Prostate gland (tissue), 2 donors: ENCODE results near the gene RET. TPM values are rescaled to one million over a fixed set of nuclear protein-coding genes. Genes with fewer than 3 reads are reported as not detected.

Experiments
- DNase-seq: peaks from one replicate; pipeline ENCODE4 v3.0.0-alpha.2; 2019; ENCODE audit warnings: low spot score
- H3K27ac ChIP-seq, 2 donors: fragments of 200-600 bp; sonication (generic); 2 replicates each; pipeline ENCODE4 v1.5.1; 2017 to 2019
- H3K27me3 ChIP-seq: fragments of 200-600 bp; sonication (generic); replicated peaks from 2 replicates; pipeline ENCODE4 v1.5.1; 2019; ENCODE audit not compliant: insufficient read depth
- H3K36me3 ChIP-seq, 2 donors: fragments of 200-600 bp; sonication (generic); 1 replicate in 1 of 2; 2 replicates in 1 of 2; pipeline versions ENCODE4 v1.5.1 to v1.8.1; 2017 to 2019
- H3K4me1 ChIP-seq: fragments of 200-600 bp; sonication (generic); replicated peaks from 2 replicates; pipeline ENCODE4 v1.5.1; 2019
- H3K4me3 ChIP-seq, 2 donors: fragments of 200-600 bp; sonication (generic); 2 replicates each; pipeline ENCODE4 v1.5.1; 2017 to 2019
- H3K9me3 ChIP-seq: fragments of 200-600 bp; sonication (generic); 2 replicates; pipeline ENCODE4 v1.5.1; 2017
- CTCF ChIP-seq, 4 experiments: fragments of 200-600 bp in 2 of 4; fragments of 450-650 bp in 2 of 4; sonication (generic) in 2 of 4; IDR thresholded peaks; 1 replicate in 3 of 4; 2 replicates in 1 of 4; pipeline ENCODE4 v1.5.1; 2016 to 2019; ENCODE audit warnings: antibody characterized with exemption in 4 of 4, mild to moderate bottlenecking in 2 of 4, moderate library complexity in 2 of 4
- POLR2A ChIP-seq: fragments of 450-650 bp; IDR thresholded peaks from one replicate; pipeline ENCODE4 v1.6.1; 2016; ENCODE audit warnings: antibody characterized with exemption, mild to moderate bottlenecking
- POLR2AphosphoS5 ChIP-seq: sonication (generic); formaldehyde crosslinking; IDR thresholded peaks from one replicate; pipeline ENCODE4 v1.6.1; 2017; ENCODE audit warnings: antibody characterized with exemption
- WGBS: methylation state at CpG from one replicate; pipeline ENCODE4 v1.1.5; 2018; 5-methylcytosine and 5-hydroxymethylcytosine counted together
- intact Hi-C: fragments of 100-400 bp; cut with DNase I; formaldehyde crosslinking; loops from one replicate; pipeline ENCODE4 v1.14.2; 2022
- total RNA-seq, 2 donors: library from RNA; depleted of rRNA; stranded (reverse); fragments of >200 nt; gene quantifications; one replicate each; pipeline ENCODE4 v1.1.0, GENCODE V29; 2016

Gene RET
- total RNA-seq, 2 donors from 2014 or later = 3.6 to 8.7 TPM

- no peaks in the 10 kb centered on the region for H3K36me3 ChIP-seq
- no peak for DNase-seq
- H3K4me3 ChIP-seq = no peak overlapping the region
- H3K27me3 ChIP-seq = no peaks in the 10 kb centered on the region
- H3K27ac ChIP-seq = no peak overlapping the region
- no peaks in the 10 kb centered on the region for H3K4me1 ChIP-seq
- no peaks in the 10 kb centered on the region for H3K9me3 ChIP-seq
- no peak for TF ChIP-seq POLR2AphosphoS5
- TF ChIP-seq CTCF (IDR thresholded peaks at IDR 0.05) = no peak
- TF ChIP-seq POLR2A = no peak
- intact Hi-C loops = no loop called here
- WGBS = 63% methylated on average over 5 of the region's 5 CpGs
Measured at GRCh38 chr10:43069211-43069515, 7.7 kb upstream of the RET start.

GRCh38 chr10:43069579-43069978 is 7.3 kb upstream of the RET start:
- no peak for TF ChIP-seq POLR2AphosphoS5
- TF ChIP-seq CTCF (IDR thresholded peaks at IDR 0.05) = no peak
- TF ChIP-seq POLR2A = no peak
- no peaks in the 10 kb centered on the region for H3K9me3 ChIP-seq
- no peak for DNase-seq
- no peaks in the 10 kb centered on the region for H3K27me3 ChIP-seq
- no peak overlapping the region for H3K4me3 ChIP-seq
- no peak overlapping the region for H3K27ac ChIP-seq
- H3K4me1 ChIP-seq = no peaks in the 10 kb centered on the region
- intact Hi-C loops = no loop called here
- H3K36me3 ChIP-seq = no peaks in the 10 kb centered on the region
- 91% methylated on average over 4 of the region's 4 CpGs for WGBS

- intact Hi-C loops = no loop called here
- DNase-seq = no peak
- Histone ChIP-seq H3K4me3 (no peak overlapping the region), H3K27ac (no peak overlapping the region), H3K4me1 (no peaks in the 10 kb centered on the region), H3K27me3 (peaks cover 2% of the 10 kb centered on the region), H3K9me3 (no peaks in the 10 kb centered on the region), H3K36me3 (no peaks in the 10 kb centered on the region)
- TF ChIP-seq POLR2A = no peak
- TF ChIP-seq CTCF (IDR thresholded peaks at IDR 0.05) = no peak
- no peak for TF ChIP-seq POLR2AphosphoS5
- whole genome bisulfite sequencing = 90% methylated on average over 17 of the region's 17 CpGs
Measured at GRCh38 chr10:43070121-43071085, 6.5 kb upstream of the RET start.

- peaks cover 7% of the 10 kb centered on the region for H3K27me3 ChIP-seq
- intact Hi-C loops = no loop called here
- H3K4me3 ChIP-seq = no peak overlapping the region
- H3K27ac ChIP-seq = no peak overlapping the region
- TF ChIP-seq POLR2A = no peak
- no peak for TF ChIP-seq CTCF (IDR thresholded peaks at IDR 0.05)
- TF ChIP-seq POLR2AphosphoS5 = no peak
- no peaks in the 10 kb centered on the region for H3K36me3 ChIP-seq
- DNase-seq = no peak
- 87% methylated on average over 15 of the region's 19 CpGs for WGBS
- no peaks in the 10 kb centered on the region for H3K4me1 ChIP-seq
- H3K9me3 ChIP-seq = no peaks in the 10 kb centered on the region
Measured at GRCh38 chr10:43071865-43072650, 4.8 kb upstream of the RET start.
